Upper lobe of left lung (tissue), 4 donors: ENCODE measurements around the gene OSBPL10.

Experiments used
- POLR2A ChIP-seq, 4 donors: fragments of 450-650 bp; IDR thresholded peaks; one replicate each; pipeline ENCODE4 v1.5.1; 2016 to 2017; ENCODE audit warnings: antibody characterized with exemption in 4 of 4, mild to moderate bottlenecking in 2 of 4
- POLR2AphosphoS5 ChIP-seq, 2 donors: sonication (generic); formaldehyde crosslinking; IDR thresholded peaks; one replicate each; pipeline ENCODE4 v1.5.1; 2017; ENCODE audit warnings: antibody characterized with exemption in 2 of 2
- TF ChIP-seq, protein P1 (sequence below), 6 experiments: fragments of 450-650 bp in 4 of 6; fragments of 200-600 bp in 2 of 6; sonication (generic) in 2 of 6; IDR thresholded peaks; one replicate each; pipeline ENCODE4 v1.5.1; 2016 to 2019; ENCODE audit warnings: antibody characterized with exemption in 6 of 6

DNA sequence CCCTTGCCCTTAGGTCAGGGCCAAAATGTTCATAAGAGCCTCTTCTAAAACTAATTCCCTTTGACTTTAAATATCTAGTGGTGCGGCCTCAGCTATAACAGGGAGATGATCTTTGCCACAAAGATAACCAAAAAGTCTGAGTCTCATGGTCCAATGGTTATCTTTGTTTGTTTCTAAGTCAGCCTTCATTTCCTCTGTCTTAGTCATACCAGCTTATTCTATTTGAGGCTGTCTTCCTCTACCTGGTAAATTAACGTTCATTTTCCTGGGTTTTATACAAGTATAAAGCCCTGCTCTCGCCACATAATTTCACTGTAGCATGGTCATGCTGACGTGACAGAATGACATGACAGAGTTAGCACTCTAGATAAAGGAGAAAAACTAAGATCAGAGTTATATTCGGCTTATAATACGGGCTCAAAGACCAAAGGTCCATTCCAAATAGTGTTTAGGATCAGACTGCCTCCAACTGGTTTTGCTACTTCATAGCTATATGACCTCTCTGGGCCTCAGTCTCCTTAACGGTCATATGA is 18.9 kb upstream of the OSBPL10 start:
- TF ChIP-seq, protein P1, sequence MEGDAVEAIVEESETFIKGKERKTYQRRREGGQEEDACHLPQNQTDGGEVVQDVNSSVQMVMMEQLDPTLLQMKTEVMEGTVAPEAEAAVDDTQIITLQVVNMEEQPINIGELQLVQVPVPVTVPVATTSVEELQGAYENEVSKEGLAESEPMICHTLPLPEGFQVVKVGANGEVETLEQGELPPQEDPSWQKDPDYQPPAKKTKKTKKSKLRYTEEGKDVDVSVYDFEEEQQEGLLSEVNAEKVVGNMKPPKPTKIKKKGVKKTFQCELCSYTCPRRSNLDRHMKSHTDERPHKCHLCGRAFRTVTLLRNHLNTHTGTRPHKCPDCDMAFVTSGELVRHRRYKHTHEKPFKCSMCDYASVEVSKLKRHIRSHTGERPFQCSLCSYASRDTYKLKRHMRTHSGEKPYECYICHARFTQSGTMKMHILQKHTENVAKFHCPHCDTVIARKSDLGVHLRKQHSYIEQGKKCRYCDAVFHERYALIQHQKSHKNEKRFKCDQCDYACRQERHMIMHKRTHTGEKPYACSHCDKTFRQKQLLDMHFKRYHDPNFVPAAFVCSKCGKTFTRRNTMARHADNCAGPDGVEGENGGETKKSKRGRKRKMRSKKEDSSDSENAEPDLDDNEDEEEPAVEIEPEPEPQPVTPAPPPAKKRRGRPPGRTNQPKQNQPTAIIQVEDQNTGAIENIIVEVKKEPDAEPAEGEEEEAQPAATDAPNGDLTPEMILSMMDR (IDR thresholded peaks at IDR 0.05): no peak
- TF ChIP-seq POLR2A (IDR thresholded peaks at IDR 0.05) (no peak), POLR2AphosphoS5 (IDR thresholded peaks at IDR 0.05) (no peak)
